GM21786 (cell line): ENCODE results near the gene KIF23.
A peak's percentile ranks its signal among the peaks of the same experiment; 100 is the strongest.

Source experiments
- ATAC-seq: cut with Tn5 transposase; IDR thresholded peaks from one replicate; pipeline ENCODE4 v1.9.1; 2021; ENCODE audit not compliant: unreplicated experiment

Gene KIF23

GRCh38 chr15:69462493-69463181, 48.5 kb downstream of the KIF23 start:
- ATAC-seq, result peak; percentile 86

- no peak for ATAC-seq
Measured at GRCh38 chr15:69463182-69463756, 49.1 kb downstream of the KIF23 start.

GRCh38 chr15:69465253-69465652, 51.1 kb downstream of the KIF23 start:
- ATAC-seq, result no peak

- ATAC-seq, result no peak
Measured at GRCh38 chr15:69466733-69467132, 52.6 kb downstream of the KIF23 start.

GRCh38 chr15:69467636-69468035, 53.5 kb downstream of the KIF23 start:
- ATAC-seq, result no peak

GRCh38 chr15:69468241-69469121, 54.3 kb downstream of the KIF23 start:
- ATAC-seq, result peak; percentile 54

GRCh38 chr15:69469467-69470201, 55.5 kb downstream of the KIF23 start:
- ATAC-seq, result no peak

GRCh38 chr15:69472046-69472445, 57.9 kb downstream of the KIF23 start:
- no peak for ATAC-seq

- no peak for ATAC-seq
Measured at GRCh38 chr15:69472562-69472961, 58.4 kb downstream of the KIF23 start.

- no peak for ATAC-seq
Measured at GRCh38 chr15:69474291-69474690, 60.1 kb downstream of the KIF23 start.

- no peak for ATAC-seq
Measured at GRCh38 chr15:69474846-69475455, 60.8 kb downstream of the KIF23 start.

GRCh38 chr15:69475769-69476358, 61.7 kb downstream of the KIF23 start:
- no peak for ATAC-seq

GRCh38 chr15:69476704-69477473, 62.7 kb downstream of the KIF23 start:
- no peak for ATAC-seq

GRCh38 chr15:69478259-69478781, 64.2 kb downstream of the KIF23 start:
- no peak for ATAC-seq

- ATAC-seq, result no peak
Measured at GRCh38 chr15:69479081-69479480, 64.9 kb downstream of the KIF23 start.

GRCh38 chr15:69479971-69480370, 65.8 kb downstream of the KIF23 start:
- ATAC-seq, result no peak

GRCh38 chr15:69480932-69481331, 66.8 kb downstream of the KIF23 start:
- ATAC-seq, result no peak

GRCh38 chr15:69482686-69483256, 68.6 kb downstream of the KIF23 start:
- ATAC-seq, result no peak

GRCh38 chr15:69484837-69485236, 70.7 kb downstream of the KIF23 start:
- ATAC-seq, result no peak
